ENCODE measurements around the gene FLNB. TPM values are rescaled to one million over a fixed set of nuclear protein-coding genes. Genes with fewer than 3 reads are reported as not detected.

FLNB gene
- total and polyA plus RNA-seq, 2 of the 13 experiments (the other 11 are each of a cell fraction or from before 2014, with no cell fraction given) = 106 to 130 TPM

DNA sequence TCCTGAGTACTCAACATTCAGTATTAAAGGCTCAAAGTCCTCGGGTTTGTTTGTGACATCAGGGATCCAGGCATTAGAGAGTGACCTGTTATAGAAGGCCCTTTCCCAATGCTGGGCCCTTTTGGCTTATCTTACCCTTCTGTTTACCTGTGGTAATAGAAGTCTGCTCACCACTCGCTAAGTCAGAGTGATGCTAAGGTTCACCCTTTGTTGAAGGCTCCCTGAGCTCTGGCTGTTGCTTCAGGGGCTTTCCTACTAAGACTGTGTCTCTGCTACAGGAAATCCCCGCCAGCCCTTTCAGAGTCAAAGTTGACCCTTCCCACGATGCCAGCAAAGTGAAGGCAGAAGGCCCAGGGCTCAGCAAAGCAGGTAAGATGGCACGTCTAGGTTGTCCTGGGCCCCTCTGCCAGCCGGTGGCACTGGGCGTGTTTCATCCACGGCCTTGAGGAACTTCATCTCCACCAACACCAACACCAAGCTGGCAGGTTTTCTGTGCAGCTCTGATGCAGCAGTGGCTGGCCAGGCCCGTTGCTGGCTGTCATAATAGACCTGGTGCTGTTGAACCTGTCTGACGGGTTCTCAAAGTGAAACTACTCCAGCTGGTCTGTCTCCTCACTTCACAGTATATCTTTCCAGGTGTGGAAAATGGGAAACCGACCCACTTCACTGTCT lies 103.4 kb downstream of the FLNB start (continued):
- TF ChIP-seq GPN1 (CRISPR knock-in tag; IDR thresholded peaks at IDR 0.05; ENCODE audit: borderline replicate concordance) (no peak), HCFC1 (IDR thresholded peaks at IDR 0.05; ENCODE audit: low read depth, low read length) (no peak), HDAC1 (CRISPR knock-in tag; IDR thresholded peaks at IDR 0.05) (no peak), ZBTB43 (CRISPR knock-in tag; conservative IDR thresholded peaks at IDR 0.05) (no peak), ZNF501 (CRISPR knock-in tag; IDR thresholded peaks at IDR 0.05) (0 out of 2 replicates have a peak, but pooled peaks have one; percentile 30), SALL2 (CRISPR knock-in tag; IDR thresholded peaks at IDR 0.05) (no peak), MAFF (IDR thresholded peaks at IDR 0.05; ENCODE audit: low read depth, low read length) (no peak), RBAK (CRISPR knock-in tag; IDR thresholded peaks at IDR 0.05) (no peak), PAWR (CRISPR knock-in tag; IDR thresholded peaks at IDR 0.05; ENCODE audit: borderline replicate concordance) (no peak), FLYWCH1 (CRISPR knock-in tag; IDR thresholded peaks at IDR 0.05) (no peak), PBX3 (CRISPR knock-in tag; IDR thresholded peaks at IDR 0.05; ENCODE audit: borderline replicate concordance) (no peak), ZNF782 (CRISPR knock-in tag; IDR thresholded peaks at IDR 0.05; ENCODE audit: borderline replicate concordance) (no peak), ZFP41 (CRISPR knock-in tag; IDR thresholded peaks at IDR 0.05; ENCODE audit: borderline replicate concordance) (no peak), ZNF225 (CRISPR knock-in tag; IDR thresholded peaks at IDR 0.05) (no peak), NR1H2 (CRISPR knock-in tag; IDR thresholded peaks at IDR 0.05; ENCODE audit: borderline replicate concordance, low read depth) (no peak)
- TF ChIP-seq, protein P1, sequence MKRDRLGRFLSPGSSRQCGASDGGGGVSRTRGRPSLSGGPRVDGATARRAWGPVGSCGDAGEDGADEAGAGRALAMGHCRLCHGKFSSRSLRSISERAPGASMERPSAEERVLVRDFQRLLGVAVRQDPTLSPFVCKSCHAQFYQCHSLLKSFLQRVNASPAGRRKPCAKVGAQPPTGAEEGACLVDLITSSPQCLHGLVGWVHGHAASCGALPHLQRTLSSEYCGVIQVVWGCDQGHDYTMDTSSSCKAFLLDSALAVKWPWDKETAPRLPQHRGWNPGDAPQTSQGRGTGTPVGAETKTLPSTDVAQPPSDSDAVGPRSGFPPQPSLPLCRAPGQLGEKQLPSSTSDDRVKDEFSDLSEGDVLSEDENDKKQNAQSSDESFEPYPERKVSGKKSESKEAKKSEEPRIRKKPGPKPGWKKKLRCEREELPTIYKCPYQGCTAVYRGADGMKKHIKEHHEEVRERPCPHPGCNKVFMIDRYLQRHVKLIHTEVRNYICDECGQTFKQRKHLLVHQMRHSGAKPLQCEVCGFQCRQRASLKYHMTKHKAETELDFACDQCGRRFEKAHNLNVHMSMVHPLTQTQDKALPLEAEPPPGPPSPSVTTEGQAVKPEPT (CRISPR knock-in tag; IDR thresholded peaks at IDR 0.05; ENCODE audit: low read depth) = no peak
- TF ChIP-seq, protein P2, sequence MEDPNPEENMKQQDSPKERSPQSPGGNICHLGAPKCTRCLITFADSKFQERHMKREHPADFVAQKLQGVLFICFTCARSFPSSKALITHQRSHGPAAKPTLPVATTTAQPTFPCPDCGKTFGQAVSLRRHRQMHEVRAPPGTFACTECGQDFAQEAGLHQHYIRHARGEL (CRISPR knock-in tag; IDR thresholded peaks at IDR 0.05) = no peak
- TF ChIP-seq, protein P3, sequence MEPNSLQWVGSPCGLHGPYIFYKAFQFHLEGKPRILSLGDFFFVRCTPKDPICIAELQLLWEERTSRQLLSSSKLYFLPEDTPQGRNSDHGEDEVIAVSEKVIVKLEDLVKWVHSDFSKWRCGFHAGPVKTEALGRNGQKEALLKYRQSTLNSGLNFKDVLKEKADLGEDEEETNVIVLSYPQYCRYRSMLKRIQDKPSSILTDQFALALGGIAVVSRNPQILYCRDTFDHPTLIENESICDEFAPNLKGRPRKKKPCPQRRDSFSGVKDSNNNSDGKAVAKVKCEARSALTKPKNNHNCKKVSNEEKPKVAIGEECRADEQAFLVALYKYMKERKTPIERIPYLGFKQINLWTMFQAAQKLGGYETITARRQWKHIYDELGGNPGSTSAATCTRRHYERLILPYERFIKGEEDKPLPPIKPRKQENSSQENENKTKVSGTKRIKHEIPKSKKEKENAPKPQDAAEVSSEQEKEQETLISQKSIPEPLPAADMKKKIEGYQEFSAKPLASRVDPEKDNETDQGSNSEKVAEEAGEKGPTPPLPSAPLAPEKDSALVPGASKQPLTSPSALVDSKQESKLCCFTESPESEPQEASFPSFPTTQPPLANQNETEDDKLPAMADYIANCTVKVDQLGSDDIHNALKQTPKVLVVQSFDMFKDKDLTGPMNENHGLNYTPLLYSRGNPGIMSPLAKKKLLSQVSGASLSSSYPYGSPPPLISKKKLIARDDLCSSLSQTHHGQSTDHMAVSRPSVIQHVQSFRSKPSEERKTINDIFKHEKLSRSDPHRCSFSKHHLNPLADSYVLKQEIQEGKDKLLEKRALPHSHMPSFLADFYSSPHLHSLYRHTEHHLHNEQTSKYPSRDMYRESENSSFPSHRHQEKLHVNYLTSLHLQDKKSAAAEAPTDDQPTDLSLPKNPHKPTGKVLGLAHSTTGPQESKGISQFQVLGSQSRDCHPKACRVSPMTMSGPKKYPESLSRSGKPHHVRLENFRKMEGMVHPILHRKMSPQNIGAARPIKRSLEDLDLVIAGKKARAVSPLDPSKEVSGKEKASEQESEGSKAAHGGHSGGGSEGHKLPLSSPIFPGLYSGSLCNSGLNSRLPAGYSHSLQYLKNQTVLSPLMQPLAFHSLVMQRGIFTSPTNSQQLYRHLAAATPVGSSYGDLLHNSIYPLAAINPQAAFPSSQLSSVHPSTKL (CRISPR knock-in tag; IDR thresholded peaks at IDR 0.05) = peak; percentile 44; the same call in 1 of the 2 replicates
- TF ChIP-seq, protein P4, sequence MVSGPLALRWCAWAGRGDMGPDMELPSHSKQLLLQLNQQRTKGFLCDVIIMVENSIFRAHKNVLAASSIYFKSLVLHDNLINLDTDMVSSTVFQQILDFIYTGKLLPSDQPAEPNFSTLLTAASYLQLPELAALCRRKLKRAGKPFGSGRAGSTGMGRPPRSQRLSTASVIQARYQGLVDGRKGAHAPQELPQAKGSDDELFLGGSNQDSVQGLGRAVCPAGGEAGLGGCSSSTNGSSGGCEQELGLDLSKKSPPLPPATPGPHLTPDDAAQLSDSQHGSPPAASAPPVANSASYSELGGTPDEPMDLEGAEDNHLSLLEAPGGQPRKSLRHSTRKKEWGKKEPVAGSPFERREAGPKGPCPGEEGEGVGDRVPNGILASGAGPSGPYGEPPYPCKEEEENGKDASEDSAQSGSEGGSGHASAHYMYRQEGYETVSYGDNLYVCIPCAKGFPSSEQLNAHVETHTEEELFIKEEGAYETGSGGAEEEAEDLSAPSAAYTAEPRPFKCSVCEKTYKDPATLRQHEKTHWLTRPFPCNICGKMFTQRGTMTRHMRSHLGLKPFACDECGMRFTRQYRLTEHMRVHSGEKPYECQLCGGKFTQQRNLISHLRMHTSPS (CRISPR knock-in tag; IDR thresholded peaks at IDR 0.05; ENCODE audit: low read depth) = no peak
